SHP77 (cell line): Measurements from ENCODE around the gene DPM2.

ENCODE experiments used
- DNase-seq, 2 experiments: peaks; one replicate each; lab custom pipeline; 2025; lab: John Stamatoyannopoulos, UW

The DPM2 gene

GRCh38 chr9:127937388-127938297 lies at the start of gene DPM2:
Gene DPM2, minus strand, starts transcription at chr9:127937854. Its CDS starts 34 bp downstream, at chr9:127937820.
- peak; percentile 86 to 91 for DNase-seq

- DNase-seq: peak in 1 of 2 experiments; percentile 37
Observed at GRCh38 chr9:127987103-127987614, 49.5 kb upstream of the DPM2 start.

GRCh38 chr9:127985011-127985410 lies 47.4 kb upstream of the DPM2 start:
- DNase-seq: no peak

GRCh38 chr9:127983847-127984289 lies 46.2 kb upstream of the DPM2 start:
- no peak for DNase-seq

- no peak for DNase-seq
Observed at GRCh38 chr9:127982912-127983311, 45.3 kb upstream of the DPM2 start.

GRCh38 chr9:127981559-127982121 lies 44.0 kb upstream of the DPM2 start:
- DNase-seq: no peak

GRCh38 chr9:127980706-127981558 lies 43.3 kb upstream of the DPM2 start, which contains the start of gene EEIG1:
Gene EEIG1, minus strand, starts transcription at chr9:127980989. Its CDS starts 852 bp downstream, at chr9:127980137.
- peak; percentile 77 to 90 for DNase-seq

GRCh38 chr9:127980060-127980705 lies 42.5 kb upstream of the DPM2 start:
- DNase-seq: no peak

GRCh38 chr9:127979333-127980059 lies 41.8 kb upstream of the DPM2 start:
- peak in 1 of 2 experiments; percentile 32 for DNase-seq

GRCh38 chr9:127979015-127979332 lies 41.3 kb upstream of the DPM2 start:
- no peak for DNase-seq

GRCh38 chr9:127977884-127978647 lies 40.4 kb upstream of the DPM2 start:
- DNase-seq: no peak

GRCh38 chr9:127977009-127977883 lies 39.6 kb upstream of the DPM2 start:
- no peak for DNase-seq

- DNase-seq: peak; percentile 77 to 84
Observed at GRCh38 chr9:127976498-127976897, 38.8 kb upstream of the DPM2 start.

GRCh38 chr9:127975376-127976315 lies 38.0 kb upstream of the DPM2 start:
- no peak for DNase-seq

- DNase-seq: no peak
Observed at GRCh38 chr9:127974769-127975261, 37.2 kb upstream of the DPM2 start.

GRCh38 chr9:127974001-127974768 lies 36.5 kb upstream of the DPM2 start:
- no peak for DNase-seq
